ENCODE measurements around the gene TSPAN7.

TSPAN7 gene

DNA sequence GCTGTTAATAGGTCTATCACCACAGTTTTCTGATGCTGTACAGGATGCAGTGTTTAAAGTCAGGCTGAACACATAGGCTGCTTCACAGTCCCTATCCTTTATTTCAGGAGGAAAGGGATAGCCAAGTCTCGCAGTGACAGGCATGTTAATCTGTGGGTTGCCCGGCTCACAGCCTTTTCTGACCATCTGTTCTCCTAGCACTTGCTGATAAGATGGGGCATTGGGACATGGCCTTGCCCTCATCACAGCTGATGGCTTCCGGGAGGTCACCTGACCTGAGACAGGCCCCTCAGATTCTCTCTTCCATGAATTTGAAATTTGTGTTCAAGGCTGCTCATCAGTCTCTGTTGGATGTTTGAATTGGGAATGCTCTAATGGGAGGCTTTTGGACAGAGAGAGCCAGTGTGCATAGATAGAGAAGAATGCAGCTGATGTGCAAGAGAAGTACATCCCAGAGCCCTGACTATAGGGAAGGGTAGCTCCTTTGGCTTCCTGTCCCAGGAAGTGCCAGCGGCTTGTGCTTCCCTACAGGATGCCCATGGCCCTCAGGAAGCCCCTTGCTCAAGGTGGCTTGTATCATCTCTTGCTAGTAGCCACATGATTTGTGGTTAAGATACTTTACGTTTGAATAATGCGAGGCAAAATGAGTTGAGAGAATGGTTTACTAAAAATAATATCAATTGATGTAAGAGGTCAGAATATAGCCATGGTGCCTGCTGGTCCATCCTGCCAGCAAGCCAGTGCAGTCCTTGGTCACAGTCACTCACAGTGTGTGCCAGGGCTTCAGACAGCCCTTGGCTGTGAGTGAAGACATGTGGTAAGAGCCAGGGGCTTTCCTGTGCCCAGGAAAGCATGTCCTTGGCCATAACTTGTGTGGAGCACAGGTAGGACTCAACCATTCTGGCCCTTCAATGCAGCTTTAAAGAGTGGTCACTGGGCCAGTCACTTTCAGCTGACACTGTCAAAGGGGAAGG lies 88.6 kb downstream of the TSPAN7 start:
- DNase-seq, result no peak

DNA sequence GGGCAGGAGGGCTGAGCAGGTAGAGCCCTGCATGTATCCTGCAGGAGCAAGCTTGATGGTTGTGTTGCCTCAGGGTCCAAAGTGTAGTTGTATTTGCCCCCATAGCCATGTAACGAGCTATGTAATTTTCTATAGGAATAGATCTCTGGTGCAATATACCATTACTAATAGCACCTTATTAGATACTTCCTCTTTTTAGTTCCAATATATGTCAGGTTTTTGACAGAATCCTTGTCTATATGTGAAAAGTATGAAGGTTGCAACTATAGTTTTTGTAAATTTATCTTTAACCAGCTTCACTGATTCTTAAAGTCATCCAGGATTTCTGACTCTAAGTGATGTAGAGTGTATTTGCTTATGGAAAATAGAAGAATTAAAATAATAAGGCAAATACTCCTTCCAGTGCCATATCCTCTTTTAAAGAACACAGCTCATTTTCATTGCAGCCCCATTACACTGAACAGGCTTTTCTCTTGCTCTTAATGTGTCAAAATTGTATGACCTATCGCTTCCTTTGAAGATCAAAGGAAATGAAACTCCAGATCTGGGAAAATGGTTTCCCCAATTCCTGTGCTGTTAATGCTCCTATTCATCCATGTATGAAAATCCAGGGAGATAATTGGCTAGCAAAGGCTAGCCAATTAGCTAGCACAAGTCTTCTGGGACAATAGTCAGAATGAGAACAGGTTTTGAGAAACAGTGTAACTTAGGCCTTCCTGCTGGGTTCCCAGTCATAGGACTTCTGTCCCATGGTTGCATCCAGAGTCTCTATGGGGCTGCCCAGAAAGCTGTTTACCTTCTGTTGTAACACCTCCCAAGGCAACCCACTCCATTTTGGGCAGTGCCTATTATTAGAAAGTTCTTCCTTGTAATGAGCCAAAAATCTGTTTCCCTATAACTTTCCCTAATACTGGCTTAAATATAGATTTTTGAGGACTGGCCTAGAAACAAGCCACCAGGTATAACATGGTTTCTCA lies 90.6 kb downstream of the TSPAN7 start:
- no peak for DNase-seq

DNA sequence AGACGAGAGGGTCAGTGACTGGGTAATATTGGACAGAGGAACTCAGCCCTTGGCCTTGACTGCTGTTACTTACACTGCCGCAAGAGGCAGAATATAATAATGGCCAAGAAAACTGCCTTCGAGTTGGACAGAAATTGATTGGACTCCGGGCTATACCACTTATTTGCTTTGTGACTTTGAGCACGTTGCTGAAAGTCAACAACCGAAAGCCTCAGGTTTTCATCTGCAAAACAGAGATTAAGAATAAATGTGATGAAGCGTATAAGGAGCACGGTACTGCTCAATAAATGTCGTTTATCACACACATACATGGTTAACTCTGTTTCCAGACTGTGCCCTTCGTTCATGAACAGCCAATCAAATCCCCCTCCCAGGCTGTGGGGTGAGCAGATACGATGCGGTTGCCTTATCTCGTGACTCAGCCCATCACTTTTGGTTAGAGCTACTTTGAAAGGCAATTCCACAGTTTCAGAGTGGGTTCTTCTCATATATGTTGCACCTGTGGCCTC lies 91.6 kb downstream of the TSPAN7 start:
- no peak for DNase-seq

DNA sequence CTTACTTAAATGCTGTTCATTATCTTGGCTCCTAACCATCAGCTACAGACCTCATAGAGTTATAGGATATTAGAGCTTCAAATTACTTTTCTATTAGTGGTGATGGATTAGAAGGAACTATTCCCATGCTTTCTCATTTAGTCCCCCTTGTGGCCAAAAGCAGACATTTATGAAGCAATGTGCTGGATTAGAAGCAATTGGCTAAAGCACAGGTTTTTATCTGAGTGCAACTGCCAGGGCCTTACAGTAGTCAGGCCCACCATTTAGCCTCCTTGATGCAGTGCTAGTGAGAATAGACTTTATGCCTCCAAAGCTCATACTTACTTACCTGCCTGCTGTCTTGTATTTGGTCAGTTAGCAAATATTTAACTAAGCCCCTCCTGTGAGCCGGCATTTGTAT lies 93.0 kb downstream of the TSPAN7 start:
- no peak for DNase-seq

DNA sequence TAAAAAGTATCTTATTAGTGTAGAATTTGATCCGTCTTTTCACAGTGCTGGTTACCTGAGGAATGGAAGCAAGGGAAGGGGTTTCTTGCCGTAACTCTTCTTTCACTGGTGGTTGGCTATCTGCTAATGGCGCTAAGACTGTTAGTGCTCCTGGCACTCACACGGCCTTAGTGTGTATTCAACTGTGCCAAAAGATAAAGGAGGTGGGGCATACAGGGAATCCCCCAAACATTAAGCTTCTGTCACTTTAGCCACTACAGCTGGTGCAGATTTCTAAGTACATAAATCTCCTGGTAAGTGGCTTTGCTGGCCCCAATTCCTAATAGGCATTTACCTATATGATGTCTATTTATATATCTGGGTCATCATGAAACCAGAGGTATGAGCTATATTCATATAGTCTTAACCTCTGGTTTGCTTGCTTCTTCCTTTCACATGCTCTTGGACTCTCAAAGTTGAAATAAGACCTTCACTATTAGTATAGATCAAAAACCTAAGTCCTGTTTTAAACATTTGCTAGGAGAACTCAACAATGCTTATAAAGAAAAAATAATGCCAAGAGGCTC lies 95.1 kb downstream of the TSPAN7 start:
- DNase-seq, result no peak

DNA sequence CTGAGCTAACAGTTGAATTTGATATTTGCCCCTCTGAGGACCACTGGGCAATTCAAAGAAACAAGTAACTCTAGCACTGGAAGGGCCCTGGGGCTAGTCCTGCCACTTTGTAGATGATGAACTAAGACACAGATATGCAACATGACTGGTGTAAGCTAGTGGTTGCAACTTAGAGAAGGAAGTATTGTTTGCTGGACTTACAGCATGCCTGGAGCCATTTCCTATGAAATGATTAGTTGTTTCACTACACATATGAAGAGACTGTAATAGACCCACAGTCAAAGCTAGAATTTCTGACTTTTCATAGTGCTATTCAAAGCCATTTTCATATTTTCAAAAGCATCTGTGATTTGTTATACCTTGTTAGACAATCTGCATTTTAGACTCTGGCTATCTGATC lies 96.2 kb downstream of the TSPAN7 start:
- DNase-seq, result no peak

DNA sequence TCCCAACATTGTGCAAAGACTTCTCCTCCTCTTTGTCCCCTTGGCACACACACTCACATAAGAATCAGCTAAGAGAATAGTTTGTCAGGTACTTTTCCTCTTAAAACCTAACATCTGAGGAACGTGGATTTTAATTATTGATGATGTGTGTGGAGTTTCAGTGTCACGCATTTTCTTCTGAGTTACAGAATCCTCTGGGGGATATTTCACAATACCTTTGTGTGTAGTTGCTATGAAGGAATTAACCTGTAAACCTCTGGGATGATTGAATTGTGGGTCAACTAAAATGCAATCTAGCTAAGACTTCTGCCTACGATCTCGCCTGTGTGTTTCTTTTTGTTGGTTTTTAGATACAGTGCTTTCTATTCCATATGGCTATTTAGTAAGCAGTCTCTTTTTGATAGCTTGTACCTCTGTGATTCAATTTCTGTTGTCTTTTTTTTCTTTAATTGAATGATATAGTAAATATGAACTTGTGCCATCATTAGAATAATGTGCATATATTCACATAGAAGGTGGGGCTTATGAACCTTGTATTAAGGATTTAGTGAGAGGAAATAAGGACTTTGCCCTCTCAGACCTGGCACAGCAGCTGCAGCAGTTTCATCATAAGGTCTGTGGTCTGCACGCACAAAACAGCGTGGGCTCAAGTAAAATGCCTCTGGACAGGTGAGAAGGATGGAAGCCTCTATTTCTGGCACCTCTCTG lies 99.2 kb downstream of the TSPAN7 start:
- DNase-seq, result no peak

DNA sequence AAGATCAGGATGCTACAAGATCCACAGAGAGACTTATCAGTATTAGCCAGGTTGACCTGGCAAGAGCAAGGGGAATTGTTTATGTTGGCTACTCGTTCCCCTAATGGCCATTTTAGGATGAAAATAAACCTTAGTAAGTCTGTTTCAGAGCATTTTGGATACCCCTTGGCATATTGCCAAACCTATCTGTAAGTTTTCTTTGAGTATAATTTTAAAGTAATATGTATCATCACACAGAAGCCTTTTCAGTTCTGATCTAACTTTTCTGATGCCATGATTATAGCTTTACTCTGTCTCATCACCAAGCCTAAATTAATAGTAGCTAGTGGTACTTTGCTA lies 99.7 kb downstream of the TSPAN7 start:
- DNase-seq, result no peak

DNA sequence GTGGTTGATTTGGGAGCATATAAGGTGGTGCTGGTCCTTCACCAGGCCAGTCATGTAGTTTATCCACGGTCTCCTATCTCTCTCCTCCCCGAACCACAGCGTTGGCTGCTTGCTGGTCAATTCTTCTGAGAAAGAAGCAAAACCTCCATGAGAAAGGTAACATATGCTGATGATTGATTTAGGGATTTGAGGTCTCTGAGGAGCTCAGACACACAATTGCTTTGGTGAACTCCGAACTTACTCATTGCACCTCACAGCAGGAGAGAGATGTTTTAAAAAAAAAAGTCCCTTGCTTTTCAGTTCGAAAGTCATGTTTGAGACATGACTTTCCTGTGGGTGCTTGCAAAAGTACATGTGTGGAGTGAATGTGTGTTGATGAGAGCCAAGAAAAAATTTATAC lies 100.2 kb downstream of the TSPAN7 start:
- DNase-seq, result no peak

DNA sequence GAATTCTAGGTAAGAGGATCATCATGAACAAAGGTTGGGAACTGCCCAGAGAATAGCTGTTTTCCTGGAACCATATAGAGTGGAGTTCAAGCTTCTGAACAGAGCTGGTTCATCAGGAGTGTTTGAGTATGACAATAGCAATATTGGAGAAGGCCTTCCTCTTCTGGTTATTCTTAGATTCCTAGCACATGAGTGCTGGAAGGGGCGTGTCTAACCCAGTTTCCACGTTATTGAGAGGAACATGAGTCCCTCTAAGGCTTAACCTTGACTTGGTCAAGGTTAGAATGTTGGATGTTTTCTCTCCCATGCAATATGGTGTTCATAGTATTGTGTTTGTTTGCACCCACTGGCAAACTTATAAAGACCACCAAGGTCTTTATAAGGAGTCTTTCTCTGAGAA lies 101.3 kb downstream of the TSPAN7 start:
- DNase-seq, result no peak

DNA sequence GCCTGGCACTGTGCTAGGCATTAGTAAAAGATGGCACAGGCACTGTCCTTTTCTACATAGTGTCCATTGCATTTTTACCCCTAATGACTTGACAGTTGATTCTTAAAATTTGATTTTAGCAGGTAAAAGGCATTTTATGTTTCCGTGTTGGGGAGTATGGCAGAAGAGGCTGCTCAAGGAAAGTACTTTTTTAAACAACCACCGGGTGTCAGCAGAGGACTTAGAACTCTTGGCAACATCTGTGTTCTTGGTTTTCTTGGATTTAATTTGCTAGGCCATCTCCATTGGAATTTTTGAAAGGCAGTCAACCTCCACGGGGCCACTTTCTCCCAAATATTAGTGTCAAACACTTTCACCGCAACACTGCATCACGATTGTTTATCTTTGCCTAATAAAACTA lies 102.9 kb downstream of the TSPAN7 start:
- no peak for DNase-seq

DNA sequence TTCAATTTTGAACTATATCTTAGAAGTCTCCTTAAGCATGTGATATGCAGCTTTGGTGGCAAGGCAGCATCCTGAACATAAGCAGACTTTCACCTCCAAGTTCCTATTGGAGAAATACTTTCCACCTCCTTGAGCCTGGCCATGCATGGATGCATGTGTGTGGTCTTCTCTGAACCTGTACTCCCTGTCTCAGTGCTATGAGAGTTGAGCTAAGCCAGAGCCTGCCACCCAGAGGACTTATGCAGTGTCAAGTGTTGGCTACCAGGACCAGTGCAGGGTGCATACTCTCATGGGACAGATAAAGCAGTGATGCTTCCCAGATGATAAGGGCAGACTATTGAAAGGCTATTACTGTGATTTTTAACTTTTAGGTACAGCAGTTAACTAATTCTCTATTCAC lies 105.6 kb downstream of the TSPAN7 start:
- no peak for DNase-seq

DNA sequence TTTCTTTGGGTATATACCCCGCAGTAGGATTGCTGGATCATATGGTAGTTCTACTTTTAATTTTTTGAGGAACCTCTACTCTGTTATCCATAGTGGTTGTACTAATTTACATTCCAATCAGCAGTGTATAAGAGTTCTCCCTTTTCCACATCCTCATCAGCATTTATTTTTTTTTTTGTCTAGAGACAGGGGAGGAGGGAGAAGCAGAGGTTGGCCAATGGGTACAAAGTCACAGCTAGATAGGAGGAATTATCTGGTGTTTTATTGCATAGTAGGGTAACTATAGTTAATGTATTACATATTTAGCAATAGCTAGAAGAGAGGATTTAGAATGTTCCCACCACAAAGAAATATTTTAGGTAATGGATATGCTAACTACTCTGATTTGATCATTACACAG lies 107.4 kb downstream of the TSPAN7 start:
- DNase-seq, result no peak

DNA sequence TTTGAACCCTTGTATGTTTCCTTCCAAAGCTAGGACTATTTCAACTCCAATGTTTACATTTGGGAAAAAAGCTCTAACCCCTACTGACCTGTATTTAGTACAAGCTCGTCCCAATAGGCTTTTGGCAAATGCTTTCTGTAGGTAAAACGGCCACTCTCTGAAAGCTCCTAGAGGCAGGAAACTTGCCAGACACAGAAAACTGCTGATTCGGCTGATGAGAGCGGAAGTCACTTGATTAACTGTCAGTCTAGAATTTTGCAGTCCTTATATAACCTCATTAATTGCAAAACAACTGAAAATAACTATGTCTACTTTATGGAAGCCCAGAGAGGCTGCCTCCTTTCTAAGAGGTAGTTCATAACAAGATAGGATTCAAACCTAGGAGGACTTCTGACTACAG lies 108.1 kb downstream of the TSPAN7 start:
- no peak for DNase-seq

DNA sequence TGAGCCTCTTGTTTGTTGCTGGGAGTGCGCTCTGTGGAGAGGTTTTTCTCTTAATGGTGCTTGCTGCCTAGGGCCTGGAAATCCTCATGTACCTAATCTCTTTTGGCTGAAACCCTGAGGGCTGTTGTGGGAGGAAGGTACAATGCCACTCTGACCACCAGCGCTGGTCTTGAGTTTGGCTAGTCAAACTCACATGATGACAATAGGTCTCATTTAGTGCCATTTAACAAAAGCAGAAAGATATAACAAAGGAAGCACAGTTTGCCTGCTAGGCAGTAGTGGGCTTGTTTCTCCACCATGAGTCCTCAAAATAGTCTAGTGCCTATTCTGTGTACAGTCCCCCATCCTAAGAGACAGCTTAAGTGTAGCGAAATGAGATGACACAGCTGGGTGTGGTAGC lies 111.3 kb downstream of the TSPAN7 start:
- DNase-seq, result no peak

DNA sequence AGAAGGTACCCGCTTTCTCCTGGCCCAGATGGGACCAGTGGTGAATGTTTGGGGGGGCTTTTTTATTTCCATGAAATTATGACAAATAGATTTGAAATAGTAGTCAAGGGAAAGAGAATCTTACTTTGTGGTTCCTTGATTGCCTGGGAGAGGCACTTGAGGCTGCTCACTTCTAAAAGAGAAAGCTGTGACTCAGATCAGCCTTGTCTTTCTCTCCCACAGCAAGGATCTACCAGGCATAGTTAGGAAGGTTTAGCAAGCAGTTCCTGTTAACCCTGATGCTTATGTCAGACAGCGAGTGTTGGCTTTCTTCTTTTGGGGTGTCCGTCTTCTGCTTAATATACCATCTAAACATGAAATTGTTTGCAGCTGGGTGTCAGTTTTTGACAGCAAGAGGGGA lies 114.5 kb downstream of the TSPAN7 start:
- no peak for DNase-seq

DNA sequence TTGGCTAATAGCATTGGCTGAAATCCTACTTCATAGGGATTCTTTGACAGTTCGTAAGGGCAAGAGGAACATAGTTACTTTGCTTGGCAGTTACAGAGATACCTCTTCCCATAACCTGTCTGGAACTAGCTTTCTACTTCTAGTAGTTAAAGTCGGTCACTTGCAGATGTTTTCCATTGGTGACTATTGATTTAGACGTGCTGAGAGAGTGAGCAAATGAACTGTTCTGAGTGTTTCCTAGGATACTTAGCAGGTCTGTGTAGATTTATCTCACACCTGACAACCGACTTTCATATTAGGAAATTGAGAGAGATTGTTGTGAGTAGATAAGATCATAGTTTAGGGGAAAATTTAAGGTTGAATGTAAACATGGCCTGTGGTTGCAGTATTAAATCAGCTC lies 116.8 kb downstream of the TSPAN7 start:
- DNase-seq, result no peak

DNA sequence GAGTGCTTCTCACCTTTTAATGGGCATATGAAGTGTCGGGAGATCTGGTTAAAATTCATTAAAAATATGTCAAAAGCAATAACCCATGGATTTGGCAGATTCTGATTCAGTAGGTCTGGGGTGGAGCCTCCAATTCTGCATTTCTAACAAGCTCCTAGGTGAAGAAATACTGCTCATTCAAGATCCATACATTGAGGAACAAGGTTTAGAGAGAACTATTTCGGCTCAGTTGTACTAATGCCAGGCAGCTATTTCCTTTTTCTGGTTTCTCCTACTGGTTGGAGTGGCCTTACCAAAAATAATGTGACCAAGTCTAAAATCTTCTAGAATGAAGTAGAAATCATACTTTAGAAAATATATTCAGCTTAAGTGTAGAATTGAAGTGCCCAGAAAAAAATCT lies 117.5 kb downstream of the TSPAN7 start:
- no peak for DNase-seq

DNA sequence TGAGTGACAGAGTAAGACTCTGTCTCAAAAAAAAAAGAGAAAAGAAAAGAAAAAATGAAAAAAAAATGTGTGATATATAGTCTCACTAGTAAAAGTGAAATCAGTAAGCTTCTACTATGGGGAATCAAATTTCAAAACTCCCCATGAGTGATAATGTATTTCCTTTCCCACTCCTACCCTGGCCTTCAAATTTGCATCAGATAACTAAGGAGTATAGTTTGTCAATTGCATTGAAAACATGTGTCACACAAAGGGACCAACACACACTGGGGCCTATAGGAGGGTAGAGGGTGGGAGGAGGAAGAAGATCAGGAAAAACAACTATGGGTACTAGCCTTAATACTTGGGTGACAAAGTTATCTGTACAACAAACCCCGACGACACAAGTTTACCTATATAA lies 118.4 kb downstream of the TSPAN7 start:
- no peak for DNase-seq

DNA sequence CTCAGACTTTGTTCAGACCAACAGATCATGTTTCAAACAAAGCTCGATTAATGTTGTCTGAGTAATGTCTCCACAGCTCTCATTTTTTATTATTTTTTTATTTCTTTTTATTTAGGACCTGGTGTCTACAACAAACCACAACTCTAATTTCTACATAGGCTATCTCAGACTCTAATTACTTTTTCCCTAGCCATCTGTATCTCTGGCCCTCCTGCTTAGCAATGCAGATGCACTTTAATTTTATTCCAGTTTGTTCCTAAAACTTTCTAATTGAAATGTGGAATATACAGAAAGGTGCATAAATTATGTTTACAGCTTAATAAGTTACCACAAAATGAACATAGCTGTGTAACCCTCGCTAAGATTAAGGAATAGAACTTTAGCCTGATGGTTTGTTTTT lies 120.8 kb downstream of the TSPAN7 start:
- DNase-seq, result no peak

DNA sequence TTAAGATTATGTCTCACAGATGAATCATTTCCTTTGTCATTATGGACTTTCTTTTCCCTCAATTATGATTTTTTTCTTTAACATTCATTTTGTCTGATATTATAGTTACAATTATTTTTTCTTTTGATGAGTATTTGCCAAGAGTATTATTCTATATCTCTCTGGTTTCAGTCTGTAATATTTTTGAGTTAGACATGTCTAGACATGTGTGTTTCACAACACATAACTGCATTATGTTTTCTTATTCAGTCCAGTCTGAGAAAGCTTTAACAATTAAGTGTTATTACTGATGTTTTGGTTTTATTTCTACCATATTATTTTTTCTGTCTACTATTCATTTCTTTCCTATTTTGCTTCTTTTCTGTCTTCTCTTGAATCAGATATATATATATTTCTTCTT lies 131.6 kb downstream of the TSPAN7 start:
- DNase-seq, result no peak

DNA sequence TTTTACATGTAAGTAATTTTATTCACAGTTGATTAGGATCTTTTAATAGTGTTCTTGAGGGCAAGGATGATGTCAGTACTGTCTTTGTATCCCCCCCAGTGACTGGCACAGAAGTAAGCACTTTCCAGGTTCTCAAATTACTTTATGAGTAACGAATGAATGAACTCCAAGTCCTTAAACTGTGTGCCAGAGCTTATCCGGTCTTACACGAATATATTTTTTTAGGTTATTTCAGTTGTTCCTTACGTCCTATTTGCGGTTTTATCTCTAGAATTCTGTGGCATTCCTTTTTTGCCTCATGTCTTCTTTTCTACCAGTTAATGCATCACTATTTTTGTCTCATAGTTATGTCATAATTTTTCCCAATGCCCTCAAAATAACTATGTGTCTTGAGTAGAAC lies 133.1 kb downstream of the TSPAN7 start:
- DNase-seq, result no peak

DNA sequence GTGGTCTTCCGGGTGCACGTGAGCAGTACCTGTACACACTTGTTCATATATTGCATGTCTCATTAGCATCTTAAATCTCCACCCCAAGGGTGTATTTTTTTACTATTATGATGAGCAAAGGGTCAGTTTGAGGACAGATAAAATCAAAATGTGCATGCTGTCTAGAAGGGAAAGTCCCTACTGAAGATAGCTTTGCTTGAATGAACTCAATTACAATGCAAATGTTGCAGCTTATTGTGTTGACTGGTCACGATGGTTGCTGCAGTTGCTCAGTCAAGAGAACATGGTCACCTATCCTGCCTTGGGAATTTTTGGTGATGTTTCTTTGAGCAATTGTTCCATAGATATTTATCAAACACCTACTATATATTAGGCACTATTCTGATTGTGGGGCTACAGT lies 136.1 kb downstream of the TSPAN7 start:
- no peak for DNase-seq
